C4-2B (cell line): Measurements from ENCODE around the gene POPDC2.
"Not testable (repeated sequence)": the region's sequence is repeated elsewhere in the genome, so short reads cannot be mapped to it uniquely, and the experiment has no call there.

ENCODE experiments used
- H3K27ac ChIP-seq: fragments of 450-650 bp; 2 replicates; pipeline ENCODE4 v1.5.1; 2017
- CTCF ChIP-seq: fragments of 450-650 bp; conservative IDR thresholded peaks from 2 replicates; pipeline ENCODE4 v1.5.1; 2017; ENCODE audit warnings: mild to moderate bottlenecking
- ZFX ChIP-seq: fragments of 450-650 bp; IDR thresholded peaks from 2 replicates; pipeline ENCODE4 v1.6.1; 2017

The POPDC2 gene

GRCh38 chr3:119596398-119596797 is 64.0 kb downstream of the POPDC2 start:
- H3K27ac ChIP-seq: no peak overlapping the region
- TF ChIP-seq ZFX: no peak
- TF ChIP-seq CTCF: no peak

GRCh38 chr3:119595639-119596334 is 64.6 kb downstream of the POPDC2 start:
- H3K27ac ChIP-seq: no peak overlapping the region
- no peak for TF ChIP-seq CTCF
- no peak for TF ChIP-seq ZFX

GRCh38 chr3:119594929-119595328 is 65.5 kb downstream of the POPDC2 start:
- H3K27ac ChIP-seq: not testable (repeated sequence)

- no peak overlapping the region for H3K27ac ChIP-seq
Measured at GRCh38 chr3:119594066-119594465, 66.3 kb downstream of the POPDC2 start.

GRCh38 chr3:119592861-119593260 is 67.5 kb downstream of the POPDC2 start:
- H3K27ac ChIP-seq: no peak overlapping the region
- TF ChIP-seq ZFX: no peak
- no peak for TF ChIP-seq CTCF

More at GRCh38 chr3:119594066-119594465, 66.3 kb downstream of the POPDC2 start:
- TF ChIP-seq CTCF (no peak), ZFX (no peak)
